ENCODE results near the gene CACNA2D3.

- TF ChIP-seq CTCF (IDR thresholded peaks at IDR 0.05; ENCODE audit: insufficient read depth, low read depth, low read length) (no peak), EZH2 (IDR thresholded peaks at IDR 0.05; ENCODE audit: insufficient read depth, low read length) (no peak)
Measured at GRCh38 chr3:54235998-54236397, 113.6 kb downstream of the CACNA2D3 start.
